Measurements from ENCODE around the gene CBLL2. TPM values are rescaled to one million over a fixed set of nuclear protein-coding genes. Genes with fewer than 3 reads are reported as not detected.

CBLL2 gene, protein sequence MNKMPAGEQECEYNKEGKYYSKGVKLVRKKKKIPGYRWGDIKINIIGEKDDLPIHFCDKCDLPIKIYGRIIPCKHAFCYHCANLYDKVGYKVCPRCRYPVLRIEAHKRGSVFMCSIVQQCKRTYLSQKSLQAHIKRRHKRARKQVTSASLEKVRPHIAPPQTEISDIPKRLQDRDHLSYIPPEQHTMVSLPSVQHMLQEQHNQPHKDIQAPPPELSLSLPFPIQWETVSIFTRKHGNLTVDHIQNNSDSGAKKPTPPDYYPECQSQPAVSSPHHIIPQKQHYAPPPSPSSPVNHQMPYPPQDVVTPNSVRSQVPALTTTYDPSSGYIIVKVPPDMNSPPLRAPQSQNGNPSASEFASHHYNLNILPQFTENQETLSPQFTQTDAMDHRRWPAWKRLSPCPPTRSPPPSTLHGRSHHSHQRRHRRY
- not detected in 2 replicates for total RNA-seq (ENCODE audit: low replicate concordance)

- TF ChIP-seq, protein P1, sequence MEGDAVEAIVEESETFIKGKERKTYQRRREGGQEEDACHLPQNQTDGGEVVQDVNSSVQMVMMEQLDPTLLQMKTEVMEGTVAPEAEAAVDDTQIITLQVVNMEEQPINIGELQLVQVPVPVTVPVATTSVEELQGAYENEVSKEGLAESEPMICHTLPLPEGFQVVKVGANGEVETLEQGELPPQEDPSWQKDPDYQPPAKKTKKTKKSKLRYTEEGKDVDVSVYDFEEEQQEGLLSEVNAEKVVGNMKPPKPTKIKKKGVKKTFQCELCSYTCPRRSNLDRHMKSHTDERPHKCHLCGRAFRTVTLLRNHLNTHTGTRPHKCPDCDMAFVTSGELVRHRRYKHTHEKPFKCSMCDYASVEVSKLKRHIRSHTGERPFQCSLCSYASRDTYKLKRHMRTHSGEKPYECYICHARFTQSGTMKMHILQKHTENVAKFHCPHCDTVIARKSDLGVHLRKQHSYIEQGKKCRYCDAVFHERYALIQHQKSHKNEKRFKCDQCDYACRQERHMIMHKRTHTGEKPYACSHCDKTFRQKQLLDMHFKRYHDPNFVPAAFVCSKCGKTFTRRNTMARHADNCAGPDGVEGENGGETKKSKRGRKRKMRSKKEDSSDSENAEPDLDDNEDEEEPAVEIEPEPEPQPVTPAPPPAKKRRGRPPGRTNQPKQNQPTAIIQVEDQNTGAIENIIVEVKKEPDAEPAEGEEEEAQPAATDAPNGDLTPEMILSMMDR (IDR thresholded peaks at IDR 0.05; ENCODE audit: insufficient read depth, low read length) = no peak
- no peak within 1 kb of the TSS for H3K4me3 ChIP-seq (ENCODE audit: low read depth, low read length)
- no peak for DNase-seq (ENCODE audit: low read depth)
These were observed at the start of gene CBLL2 for GRCh38 chrX:22272613-22273012. TSS of gene CBLL2 (plus strand) at chrX:22272913. CDS start at chrX:22272992, 79 bp downstream.

- TF ChIP-seq, protein P1 (IDR thresholded peaks at IDR 0.05; ENCODE audit: insufficient read depth, low read length) = no peak
- no peak overlapping the region for H3K4me3 ChIP-seq (ENCODE audit: low read depth, low read length)
- no peak for DNase-seq (ENCODE audit: low read depth)
These were observed 38.3 kb upstream of the CBLL2 start for GRCh38 chrX:22234380-22234779.

GRCh38 chrX:22237479-22237878 lies 35.2 kb upstream of the CBLL2 start:
- no peak overlapping the region for H3K4me3 ChIP-seq (ENCODE audit: low read depth, low read length)
- TF ChIP-seq, protein P1 (IDR thresholded peaks at IDR 0.05; ENCODE audit: insufficient read depth, low read length) = no peak
- no peak for DNase-seq (ENCODE audit: low read depth)

DNA sequence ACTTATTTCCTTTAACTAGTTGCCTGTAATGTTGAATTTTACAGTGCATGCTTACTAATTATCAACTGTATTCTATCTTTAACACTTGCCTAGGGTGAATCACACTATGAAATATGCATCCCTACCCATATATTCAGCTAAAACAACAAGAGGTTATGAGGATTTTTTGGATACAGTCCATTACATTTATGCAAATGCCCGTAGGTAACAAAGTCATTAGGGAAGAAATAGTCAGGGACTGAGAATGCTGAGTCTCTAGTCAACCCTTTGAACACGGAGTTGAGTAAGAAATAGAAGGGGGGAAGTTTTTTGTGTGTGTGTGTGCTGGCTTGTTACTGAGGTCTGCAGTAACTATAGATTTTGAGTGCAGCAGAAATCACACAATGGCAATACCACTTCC lies 26.1 kb upstream of the CBLL2 start:
- TF ChIP-seq, protein P1 (IDR thresholded peaks at IDR 0.05; ENCODE audit: insufficient read depth, low read length) = no peak
- peak; percentile 40 for DNase-seq (ENCODE audit: low read depth)
- H3K4me3 ChIP-seq (ENCODE audit: low read depth, low read length) = no peak overlapping the region

- peak; percentile 54 for DNase-seq (ENCODE audit: low read depth)
- TF ChIP-seq, protein P1 (IDR thresholded peaks at IDR 0.05; ENCODE audit: insufficient read depth, low read length) = no peak
- no peak overlapping the region for H3K4me3 ChIP-seq (ENCODE audit: low read depth, low read length)
These were observed 25.5 kb upstream of the CBLL2 start for GRCh38 chrX:22247169-22247568.

DNA sequence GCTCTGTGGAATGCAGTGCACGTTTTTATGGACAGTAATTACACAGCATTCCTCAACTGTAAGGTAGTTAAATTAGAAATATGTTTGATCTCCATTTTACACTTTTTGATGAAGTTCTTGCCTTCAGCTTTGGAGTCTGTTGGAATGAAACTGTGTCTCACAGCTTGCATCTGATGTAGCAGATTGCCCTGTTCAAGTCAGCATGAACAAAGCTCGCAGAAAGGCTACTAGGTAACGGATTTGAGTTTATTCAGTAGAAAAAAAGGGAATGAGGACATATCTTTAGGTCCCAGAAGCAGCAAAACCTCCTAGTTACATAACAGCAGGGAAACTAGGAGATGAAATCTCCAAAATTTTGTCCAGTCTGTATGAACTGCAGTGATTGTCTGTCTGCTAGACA lies 24.3 kb upstream of the CBLL2 start:
- no peak overlapping the region for H3K4me3 ChIP-seq (ENCODE audit: low read depth, low read length)
- TF ChIP-seq, protein P1 (IDR thresholded peaks at IDR 0.05; ENCODE audit: insufficient read depth, low read length) = no peak
- DNase-seq (ENCODE audit: low read depth) = no peak

Data from fibroblast of the aortic adventitia (primary cell).